OCI-LY1 (cell line): ENCODE measurements around the gene DSE.

ENCODE experiments used
- H2AFZ ChIP-seq: fragments of 200-600 bp; sonication (generic), shearing (Covaris generic); 2 replicates; pipeline ENCODE4 v1.6.0; 2014; ENCODE audit warnings: antibody characterized with exemption, mild to moderate bottlenecking, low read length
- H3F3A ChIP-seq: fragments of 200-600 bp; sonication (generic), shearing (Covaris generic); 2 replicates; pipeline ENCODE4 v1.6.0; 2014; ENCODE audit warnings: mild to moderate bottlenecking, antibody characterized with exemption, low read length, moderate library complexity; ENCODE audit not compliant: insufficient read depth
- H3K27ac ChIP-seq: fragments of 200-600 bp; sonication (generic); 2 replicates; pipeline ENCODE4 v1.5.1; 2014; ENCODE audit warnings: low read length, mixed run types, mild to moderate bottlenecking, low read depth; ENCODE audit not compliant: poor library complexity, severe bottlenecking
- H3K27me3 ChIP-seq: fragments of 200-600 bp; sonication (generic); 2 replicates; pipeline ENCODE4 v1.6.0; 2014; ENCODE audit warnings: antibody characterized with exemption, mild to moderate bottlenecking, low read length, moderate library complexity; ENCODE audit not compliant: insufficient read depth
- H3K36me3 ChIP-seq: fragments of 200-600 bp; sonication (generic); 2 replicates; pipeline ENCODE4 v1.6.1; 2014; ENCODE audit warnings: mild to moderate bottlenecking, antibody characterized with exemption, low read length, moderate library complexity, mixed read lengths; ENCODE audit not compliant: insufficient read depth
- H3K4me1 ChIP-seq: fragments of 200-600 bp; sonication (generic); 2 replicates; pipeline ENCODE4 v1.5.1; 2014; ENCODE audit warnings: mild to moderate bottlenecking, low read length, moderate library complexity; ENCODE audit not compliant: insufficient read depth, severe bottlenecking
- H3K4me2 ChIP-seq: fragments of 200-600 bp; sonication (generic), shearing (Covaris generic); 2 replicates; pipeline ENCODE4 v1.6.1; 2014; ENCODE audit warnings: low read length
- H3K4me3 ChIP-seq: fragments of 200-600 bp; sonication (generic); 2 replicates; pipeline ENCODE4 v1.5.1; 2014; ENCODE audit warnings: low read length, low read depth, mild to moderate bottlenecking, mixed read lengths; ENCODE audit not compliant: poor library complexity, severe bottlenecking
- H3K79me2 ChIP-seq: fragments of 200-600 bp; shearing (Covaris generic); 2 replicates; pipeline ENCODE4 v1.6.1; 2016; ENCODE audit warnings: mixed run types, low read length, mixed read lengths; ENCODE audit not compliant: insufficient read depth
- H3K9ac ChIP-seq: fragments of 200-600 bp; sonication (generic), shearing (Covaris generic); 2 replicates; pipeline ENCODE4 v1.6.1; 2014; ENCODE audit warnings: mild to moderate bottlenecking, low read length, mixed read lengths
- H3K9me2 ChIP-seq: fragments of 200-600 bp; sonication (generic), shearing (Covaris generic); 2 replicates; pipeline ENCODE4 v1.6.1; 2014; ENCODE audit warnings: low read depth, mild to moderate bottlenecking, low read length, mixed read lengths
- H3K9me3 ChIP-seq: fragments of 200-600 bp; shearing (Covaris generic); 2 replicates; pipeline ENCODE4 v1.6.1; 2014; ENCODE audit warnings: low read length, mixed read lengths
- H4K20me1 ChIP-seq: fragments of 200-600 bp; sonication (generic), shearing (Covaris generic); 2 replicates; pipeline ENCODE4 v1.6.0; 2016; ENCODE audit warnings: mild to moderate bottlenecking, low read length; ENCODE audit not compliant: insufficient read depth
- EZH2 ChIP-seq: fragments of 200-600 bp; sonication (generic), shearing (Covaris generic); IDR thresholded peaks from 2 replicates; pipeline ENCODE4 v1.8.0; 2017; ENCODE audit warnings: borderline replicate concordance, mixed run types, mild to moderate bottlenecking, antibody characterized with exemption, low read length, moderate library complexity, mixed read lengths
- TF ChIP-seq, protein P1 (sequence below): fragments of 200-600 bp; sonication (generic), shearing (Covaris generic); IDR thresholded peaks from 2 replicates; pipeline ENCODE4 v1.5.1; 2017; ENCODE audit warnings: mild to moderate bottlenecking, antibody characterized with exemption, low read length, moderate library complexity, mixed read lengths

The DSE gene

DNA sequence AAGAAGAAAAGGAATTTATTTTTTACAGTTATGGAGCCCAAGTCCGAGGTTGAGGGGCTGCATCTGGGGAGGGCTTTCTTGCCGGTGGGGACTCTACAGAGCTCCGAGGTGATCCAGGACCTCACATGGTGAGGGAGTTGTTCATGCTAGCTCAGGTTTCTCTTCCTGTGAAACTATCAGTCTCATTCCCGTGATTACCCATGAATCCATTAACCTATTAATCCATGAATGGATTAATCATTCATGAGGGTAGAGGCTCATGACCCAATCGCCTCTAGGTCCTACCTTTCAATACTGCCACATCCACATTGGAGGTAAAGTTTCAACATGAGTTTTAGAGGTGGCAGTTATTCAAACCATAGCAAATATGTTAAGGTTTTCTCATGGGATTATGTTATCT is 3.8 kb downstream of the DSE start:
- Histone ChIP-seq H3K27me3 (no peaks in the 10 kb centered on the region), H3K27ac (no peak overlapping the region), H3K79me2 (no peaks in the 10 kb centered on the region), H3K4me2 (no peak overlapping the region), H3K9ac (no peak overlapping the region), H2AFZ (no peak overlapping the region), H4K20me1 (no peaks in the 10 kb centered on the region), H3K36me3 (no peaks in the 10 kb centered on the region), H3K9me2 (no peaks in the 10 kb centered on the region), H3K4me3 (no peak overlapping the region), H3K9me3 (no peaks in the 10 kb centered on the region), H3K4me1 (peaks cover 7% of the 10 kb centered on the region), H3F3A (no peaks in the 10 kb centered on the region)
- TF ChIP-seq, protein P1, sequence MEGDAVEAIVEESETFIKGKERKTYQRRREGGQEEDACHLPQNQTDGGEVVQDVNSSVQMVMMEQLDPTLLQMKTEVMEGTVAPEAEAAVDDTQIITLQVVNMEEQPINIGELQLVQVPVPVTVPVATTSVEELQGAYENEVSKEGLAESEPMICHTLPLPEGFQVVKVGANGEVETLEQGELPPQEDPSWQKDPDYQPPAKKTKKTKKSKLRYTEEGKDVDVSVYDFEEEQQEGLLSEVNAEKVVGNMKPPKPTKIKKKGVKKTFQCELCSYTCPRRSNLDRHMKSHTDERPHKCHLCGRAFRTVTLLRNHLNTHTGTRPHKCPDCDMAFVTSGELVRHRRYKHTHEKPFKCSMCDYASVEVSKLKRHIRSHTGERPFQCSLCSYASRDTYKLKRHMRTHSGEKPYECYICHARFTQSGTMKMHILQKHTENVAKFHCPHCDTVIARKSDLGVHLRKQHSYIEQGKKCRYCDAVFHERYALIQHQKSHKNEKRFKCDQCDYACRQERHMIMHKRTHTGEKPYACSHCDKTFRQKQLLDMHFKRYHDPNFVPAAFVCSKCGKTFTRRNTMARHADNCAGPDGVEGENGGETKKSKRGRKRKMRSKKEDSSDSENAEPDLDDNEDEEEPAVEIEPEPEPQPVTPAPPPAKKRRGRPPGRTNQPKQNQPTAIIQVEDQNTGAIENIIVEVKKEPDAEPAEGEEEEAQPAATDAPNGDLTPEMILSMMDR, result no peak
- no peak for TF ChIP-seq EZH2

DNA sequence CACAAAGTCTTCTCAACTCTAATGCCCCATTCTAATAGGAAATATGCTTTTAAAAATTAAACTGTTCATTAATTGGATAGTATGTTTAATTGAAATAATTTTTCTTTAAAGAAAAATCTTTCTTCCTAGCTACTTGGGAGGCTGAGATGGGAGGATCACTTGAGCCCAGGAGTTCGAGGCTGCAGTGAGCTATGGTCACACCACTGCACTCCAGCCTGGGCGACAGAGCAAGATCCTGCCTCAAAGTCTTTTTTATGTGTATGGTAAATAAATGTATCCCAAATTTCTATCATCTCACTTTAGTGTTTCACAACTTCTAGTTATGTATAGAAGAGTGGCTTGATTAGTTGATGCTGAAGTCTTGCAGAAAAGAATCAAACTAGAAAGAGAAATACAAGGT is 4.5 kb downstream of the DSE start:
- no peak overlapping the region for H3K4me2 ChIP-seq
- no peaks in the 10 kb centered on the region for H3F3A ChIP-seq
- no peaks in the 10 kb centered on the region for H3K36me3 ChIP-seq
- peaks cover 2% of the 10 kb centered on the region for H3K4me1 ChIP-seq
- no peaks in the 10 kb centered on the region for H3K9me2 ChIP-seq
- H3K4me3 ChIP-seq, result no peak overlapping the region
- H2AFZ ChIP-seq, result no peak overlapping the region
- no peaks in the 10 kb centered on the region for H4K20me1 ChIP-seq
- no peak overlapping the region for H3K9ac ChIP-seq
- H3K27me3 ChIP-seq, result no peaks in the 10 kb centered on the region
- H3K9me3 ChIP-seq, result no peaks in the 10 kb centered on the region
- no peak overlapping the region for H3K27ac ChIP-seq
- TF ChIP-seq EZH2, result no peak
- TF ChIP-seq, protein P1, result no peak
- H3K79me2 ChIP-seq, result no peaks in the 10 kb centered on the region

DNA sequence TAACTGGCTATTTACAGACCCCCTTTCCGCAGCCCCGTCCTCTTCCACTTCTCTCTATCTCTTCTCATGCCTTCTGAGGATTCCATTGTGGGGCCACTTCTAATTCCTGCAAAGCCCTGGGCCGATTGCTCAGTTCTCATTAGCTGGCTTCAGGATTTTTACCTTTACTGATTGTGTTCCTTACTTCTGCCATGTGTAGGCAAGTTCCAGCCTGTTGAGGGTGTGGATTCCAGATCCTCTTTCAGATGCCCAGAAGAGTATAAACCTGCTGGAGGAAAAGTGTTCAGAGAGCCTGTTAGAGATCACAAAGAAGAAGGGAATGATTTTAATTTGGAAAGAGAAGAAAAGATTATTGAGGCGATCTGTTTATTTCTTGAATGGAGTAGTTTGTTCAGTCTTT is 5.4 kb downstream of the DSE start:
- H3K36me3 ChIP-seq, result no peaks in the 10 kb centered on the region

More for the DNA sequence above, 5.4 kb downstream of the DSE start:
- Histone ChIP-seq H3K9me2 (no peaks in the 10 kb centered on the region), H4K20me1 (no peaks in the 10 kb centered on the region), H3K27ac (no peak overlapping the region), H2AFZ (no peak overlapping the region), H3K4me1 (no peaks in the 10 kb centered on the region), H3K4me3 (no peak overlapping the region), H3K27me3 (no peaks in the 10 kb centered on the region), H3K79me2 (no peaks in the 10 kb centered on the region), H3F3A (no peaks in the 10 kb centered on the region), H3K9me3 (no peaks in the 10 kb centered on the region), H3K9ac (no peak overlapping the region), H3K4me2 (no peak overlapping the region)
- TF ChIP-seq, protein P1, result no peak
- no peak for TF ChIP-seq EZH2
